GM06990 (cell line): Measurements from ENCODE around the gene C4BPA.

Experiments
- DNase-seq: peaks from one replicate; pipeline ENCODE4 v3.0.0-alpha.2; 2011; ENCODE audit not compliant: insufficient read length; ENCODE audit errors: extremely low read depth
- H3K27me3 ChIP-seq: replicated peaks from 2 replicates; pipeline ENCODE4 v1.6.0; 2011; ENCODE audit warnings: low read length; ENCODE audit not compliant: control insufficient read depth, insufficient read depth
- H3K36me3 ChIP-seq: 2 replicates; pipeline ENCODE4 v1.5.1; 2011; ENCODE audit warnings: low read length; ENCODE audit not compliant: control insufficient read depth, insufficient read depth
- H3K4me3 ChIP-seq: replicated peaks from 2 replicates; pipeline ENCODE4 v1.5.1; 2011; ENCODE audit warnings: low read depth, mild to moderate bottlenecking, control low read depth, low read length
- TF ChIP-seq, protein P1 (sequence below): IDR thresholded peaks from 2 replicates; pipeline ENCODE4 v1.5.1; 2011; ENCODE audit warnings: low read length, control low read depth, mild to moderate bottlenecking, inconsistent platforms; ENCODE audit not compliant: insufficient read depth, poor library complexity, severe bottlenecking

Gene C4BPA

DNA sequence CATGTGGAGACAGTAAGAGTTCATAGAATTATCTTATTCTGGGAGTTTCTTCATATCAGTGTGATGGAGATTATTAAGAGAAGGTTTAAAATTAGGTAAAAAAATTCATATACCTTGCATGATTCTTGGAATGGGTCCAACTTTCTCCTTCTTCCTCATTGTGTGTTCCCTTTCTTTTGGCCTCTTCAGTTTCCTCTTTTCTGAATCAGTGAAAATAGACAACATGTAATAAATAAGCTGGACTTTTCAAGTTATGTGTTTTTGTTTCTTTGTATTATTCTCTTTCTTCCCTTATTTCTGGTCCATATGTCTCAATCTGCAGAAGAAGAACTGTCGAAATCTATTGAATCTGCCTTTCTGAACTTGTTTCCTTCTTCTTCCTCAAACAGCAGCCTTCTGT is 30.5 kb downstream of the C4BPA start:
- Histone ChIP-seq H3K4me3 (no peak overlapping the region), H3K27me3 (no peaks in the 10 kb centered on the region), H3K36me3 (no peaks in the 10 kb centered on the region)
- no peak for DNase-seq
- TF ChIP-seq, protein P1, sequence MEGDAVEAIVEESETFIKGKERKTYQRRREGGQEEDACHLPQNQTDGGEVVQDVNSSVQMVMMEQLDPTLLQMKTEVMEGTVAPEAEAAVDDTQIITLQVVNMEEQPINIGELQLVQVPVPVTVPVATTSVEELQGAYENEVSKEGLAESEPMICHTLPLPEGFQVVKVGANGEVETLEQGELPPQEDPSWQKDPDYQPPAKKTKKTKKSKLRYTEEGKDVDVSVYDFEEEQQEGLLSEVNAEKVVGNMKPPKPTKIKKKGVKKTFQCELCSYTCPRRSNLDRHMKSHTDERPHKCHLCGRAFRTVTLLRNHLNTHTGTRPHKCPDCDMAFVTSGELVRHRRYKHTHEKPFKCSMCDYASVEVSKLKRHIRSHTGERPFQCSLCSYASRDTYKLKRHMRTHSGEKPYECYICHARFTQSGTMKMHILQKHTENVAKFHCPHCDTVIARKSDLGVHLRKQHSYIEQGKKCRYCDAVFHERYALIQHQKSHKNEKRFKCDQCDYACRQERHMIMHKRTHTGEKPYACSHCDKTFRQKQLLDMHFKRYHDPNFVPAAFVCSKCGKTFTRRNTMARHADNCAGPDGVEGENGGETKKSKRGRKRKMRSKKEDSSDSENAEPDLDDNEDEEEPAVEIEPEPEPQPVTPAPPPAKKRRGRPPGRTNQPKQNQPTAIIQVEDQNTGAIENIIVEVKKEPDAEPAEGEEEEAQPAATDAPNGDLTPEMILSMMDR = no peak

DNA sequence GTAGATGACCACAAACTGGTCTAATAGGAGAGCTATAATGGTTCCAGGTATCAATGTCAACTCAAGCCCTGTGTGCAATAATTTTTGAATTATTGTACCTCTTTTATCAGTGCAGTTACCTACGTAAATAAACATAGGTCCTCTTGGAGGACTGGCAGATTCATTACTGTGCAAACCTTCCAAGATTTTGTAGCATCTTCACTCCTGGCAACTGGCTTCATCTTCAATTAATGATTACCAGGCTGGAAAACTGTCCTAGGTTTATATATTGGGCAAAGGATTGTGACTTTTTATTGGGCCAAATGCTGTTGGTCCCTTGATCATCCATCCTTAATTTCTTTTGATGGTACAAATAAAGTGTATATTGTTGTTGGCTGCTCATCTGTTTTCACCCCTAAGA is 35.6 kb downstream of the C4BPA start:
- H3K27me3 ChIP-seq = no peaks in the 10 kb centered on the region
- DNase-seq = no peak
- TF ChIP-seq, protein P1 = no peak
- no peaks in the 10 kb centered on the region for H3K36me3 ChIP-seq
- no peak overlapping the region for H3K4me3 ChIP-seq

DNA sequence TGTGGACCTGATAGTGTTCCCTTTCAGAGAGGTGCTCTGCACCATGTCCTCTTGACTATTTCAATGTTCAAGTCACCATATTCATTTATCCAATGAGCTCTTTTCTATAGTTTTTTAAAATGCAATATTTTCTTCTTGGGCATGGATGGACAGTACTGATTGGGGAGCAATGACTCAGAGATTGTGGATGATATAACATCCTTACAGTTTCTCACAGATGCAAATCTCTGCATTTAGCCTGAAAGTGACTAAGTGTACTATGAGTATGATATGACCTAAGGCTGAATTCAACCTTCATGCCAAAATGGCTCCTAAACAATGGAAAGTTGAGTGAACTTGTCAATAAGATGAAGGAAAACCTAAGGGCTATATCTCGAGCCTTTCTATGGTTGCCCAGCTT is 36.5 kb downstream of the C4BPA start:
- no peaks in the 10 kb centered on the region for H3K36me3 ChIP-seq
- H3K27me3 ChIP-seq = no peaks in the 10 kb centered on the region
- DNase-seq = no peak
- H3K4me3 ChIP-seq = no peak overlapping the region
- TF ChIP-seq, protein P1 = no peak

DNA sequence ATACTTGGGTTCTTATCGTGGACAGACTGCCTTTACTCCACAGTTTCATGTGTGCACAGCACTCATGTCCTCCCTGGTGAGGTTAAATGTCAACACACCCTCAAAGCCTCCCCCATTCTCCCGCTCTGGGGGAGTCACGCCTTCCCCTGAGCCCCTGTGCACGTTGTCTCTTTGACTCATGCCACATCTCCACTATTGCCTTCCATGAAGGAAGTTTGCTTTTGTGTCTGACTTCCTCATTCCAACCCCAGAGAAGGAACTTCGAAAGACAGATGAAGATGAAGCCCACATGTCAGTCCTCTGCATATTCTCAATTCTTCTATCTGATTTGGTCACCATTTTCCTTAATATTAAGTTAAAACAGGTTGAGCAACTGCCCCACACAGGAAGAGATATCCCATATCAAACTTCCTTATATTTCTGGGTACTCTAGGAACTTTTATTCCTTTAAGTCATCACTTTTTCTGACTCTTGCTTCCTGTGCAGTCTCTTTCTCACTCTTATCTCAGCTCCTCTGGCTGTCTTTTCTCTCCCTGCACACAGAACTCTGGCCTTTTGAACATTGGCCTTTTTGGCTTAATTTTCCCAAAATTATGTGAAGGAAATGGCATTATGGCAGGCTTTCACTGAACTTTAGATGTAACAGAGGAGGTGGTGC is 41.5 kb downstream of the C4BPA start:
- H3K36me3 ChIP-seq = no peaks in the 10 kb centered on the region
- TF ChIP-seq, protein P1 = no peak
- H3K27me3 ChIP-seq = no peaks in the 10 kb centered on the region
- DNase-seq = no peak
- no peak overlapping the region for H3K4me3 ChIP-seq

DNA sequence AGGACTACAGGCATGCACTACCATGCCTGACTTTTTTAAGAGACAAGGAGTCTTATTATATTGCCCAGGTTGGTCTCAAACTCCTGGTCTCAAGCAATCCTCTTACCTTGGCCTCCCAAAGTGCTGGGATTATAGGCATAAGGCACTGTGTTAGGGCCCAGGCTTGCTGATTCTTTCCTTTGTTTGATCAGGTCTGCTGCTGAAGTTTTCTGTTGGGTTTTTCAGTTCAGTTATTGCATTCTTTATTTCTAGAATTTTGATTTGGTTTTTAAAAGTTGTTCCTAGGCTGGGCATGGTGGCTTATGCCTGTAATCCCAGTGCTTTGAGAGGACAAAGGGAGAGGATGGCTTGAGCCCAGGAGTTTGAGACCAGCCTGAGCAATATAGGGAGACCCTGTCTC is 47.9 kb downstream of the C4BPA start:
- Histone ChIP-seq H3K27me3 (no peaks in the 10 kb centered on the region), H3K4me3 (no peak overlapping the region), H3K36me3 (no peaks in the 10 kb centered on the region)
- DNase-seq = no peak
- TF ChIP-seq, protein P1 = no peak
